OCI-M2 (cell line): ENCODE measurements around the gene EIF5.

Experiments
- DNase-seq: peaks from one replicate; lab custom pipeline; 2025; ENCODE audit not compliant: unreplicated experiment; lab: John Stamatoyannopoulos, UW

EIF5 gene

DNA sequence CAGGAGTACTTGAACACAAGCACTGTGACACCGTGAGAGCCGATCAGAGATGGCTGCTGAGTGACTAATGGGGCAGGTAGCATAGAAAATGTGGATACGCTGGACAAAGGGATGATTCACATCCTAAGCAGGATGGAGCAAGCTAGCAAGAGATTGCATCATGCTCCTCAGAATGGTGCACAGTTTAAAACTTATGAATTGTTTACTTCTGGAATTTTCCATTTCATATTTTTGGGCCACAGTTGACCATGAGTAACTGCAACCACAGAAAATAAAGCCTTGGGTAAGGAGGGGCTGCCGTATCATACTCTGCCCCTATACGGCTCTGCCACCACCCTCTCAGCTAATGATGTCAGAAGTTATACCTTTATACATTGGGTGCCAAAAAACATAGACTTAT, 27.8 kb downstream of the EIF5 start:
- no peak for DNase-seq

DNA sequence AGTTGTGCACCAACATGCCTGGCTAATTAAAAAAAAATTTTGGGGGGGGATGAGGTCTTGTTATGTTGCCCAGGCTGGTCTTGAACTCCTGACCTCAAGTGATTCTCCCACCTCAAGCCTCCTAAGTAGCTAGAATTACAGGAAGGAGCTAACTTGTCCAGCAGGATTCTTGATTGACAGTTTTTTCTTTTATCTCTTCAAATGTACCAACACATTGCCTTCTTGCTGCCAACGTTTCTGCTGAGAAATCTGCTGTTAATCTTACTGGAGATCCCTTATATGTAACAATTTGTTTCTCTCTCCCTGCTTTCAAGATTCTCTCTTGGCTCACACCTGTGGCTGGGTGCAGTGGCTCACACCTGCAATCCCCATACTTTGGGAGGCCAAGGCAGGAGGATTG, 28.7 kb downstream of the EIF5 start:
- no peak for DNase-seq

DNA sequence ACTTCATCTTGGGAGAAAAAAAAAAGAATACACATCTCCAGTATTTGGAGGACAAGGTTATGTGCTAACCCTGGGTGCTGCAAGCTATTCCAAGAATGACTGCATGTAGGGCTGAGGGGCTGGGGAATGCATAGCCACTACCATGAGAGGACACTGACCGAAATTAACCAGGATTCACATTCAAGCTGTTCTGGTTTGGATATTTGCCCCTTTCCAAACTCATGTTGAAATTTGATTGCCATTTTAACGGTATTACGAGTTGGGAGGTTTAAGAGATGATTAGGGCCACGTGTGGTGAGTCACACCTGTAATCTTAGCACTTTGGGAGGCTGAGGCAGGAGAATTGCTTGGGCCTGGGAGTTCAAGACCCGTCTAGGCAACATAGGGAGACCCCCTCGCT, 32.7 kb downstream of the EIF5 start:
- no peak for DNase-seq

DNA sequence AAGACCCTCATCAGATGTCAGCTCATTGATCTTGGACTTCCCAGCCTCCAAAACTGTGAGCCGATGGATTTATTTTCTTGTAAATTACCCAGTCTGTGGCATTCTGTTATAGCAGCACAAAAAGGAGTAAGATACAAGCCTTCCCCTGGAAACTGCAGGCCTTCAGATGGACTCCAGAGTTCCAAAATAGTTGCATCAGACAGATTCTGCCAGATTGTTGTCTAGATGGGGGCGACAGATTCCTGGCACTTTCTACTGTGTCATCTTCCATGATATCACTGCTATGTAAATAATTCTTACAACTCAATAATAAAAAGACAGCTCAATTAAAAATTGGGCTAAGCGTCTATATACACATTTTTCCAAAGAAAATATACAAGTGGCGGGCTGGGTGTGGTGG, 34.0 kb downstream of the EIF5 start:
- no peak for DNase-seq

GRCh38 chr14:103370087-103370486, 36.0 kb downstream of the EIF5 start:
- no peak for DNase-seq

DNA sequence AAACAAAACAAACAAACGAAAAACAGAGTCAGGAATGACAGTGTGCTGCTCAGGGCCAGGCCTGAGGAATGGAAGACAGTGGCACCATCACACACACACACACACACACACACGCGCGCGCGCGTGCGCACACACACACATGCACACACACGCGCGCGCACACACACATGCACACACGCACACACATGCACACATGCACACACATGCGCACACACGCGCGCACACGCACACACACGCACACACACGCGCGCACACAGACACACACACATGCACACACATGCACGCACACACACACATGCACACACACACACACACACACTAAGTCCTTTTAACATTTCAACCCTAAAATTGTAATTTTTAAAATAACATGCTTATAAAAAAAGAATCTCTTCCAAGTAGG, 38.0 kb downstream of the EIF5 start:
- DNase-seq, result no peak

GRCh38 chr14:103372552-103373304, 38.7 kb downstream of the EIF5 start:
- no peak for DNase-seq

DNA sequence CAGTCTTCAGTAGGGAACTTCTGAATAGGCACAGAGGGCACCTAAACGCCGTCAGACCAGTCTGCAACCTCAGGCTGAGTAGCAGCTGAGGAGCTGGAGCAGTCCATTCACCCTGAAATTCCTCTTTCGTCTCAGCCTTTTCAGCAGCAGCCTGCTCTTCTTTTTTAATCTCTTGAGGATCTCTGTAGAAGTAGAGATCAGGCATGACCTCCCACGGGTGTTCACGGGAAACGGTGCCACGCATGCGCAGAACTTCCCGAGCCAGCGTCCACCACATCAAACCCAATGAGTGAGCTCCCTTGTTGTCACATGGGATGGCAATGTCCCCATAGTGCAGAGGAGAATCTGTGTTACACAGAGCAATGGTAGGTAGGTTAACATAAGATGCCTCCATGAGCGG, 40.1 kb downstream of the EIF5 start:
- DNase-seq, result no peak

- no peak for DNase-seq
Measured at GRCh38 chr14:103377522-103378037, 43.5 kb downstream of the EIF5 start.

GRCh38 chr14:103378038-103378854, 44.2 kb downstream of the EIF5 start:
- DNase-seq, result peak; percentile 89

GRCh38 chr14:103380719-103381377, 46.8 kb downstream of the EIF5 start:
- no peak for DNase-seq

DNA sequence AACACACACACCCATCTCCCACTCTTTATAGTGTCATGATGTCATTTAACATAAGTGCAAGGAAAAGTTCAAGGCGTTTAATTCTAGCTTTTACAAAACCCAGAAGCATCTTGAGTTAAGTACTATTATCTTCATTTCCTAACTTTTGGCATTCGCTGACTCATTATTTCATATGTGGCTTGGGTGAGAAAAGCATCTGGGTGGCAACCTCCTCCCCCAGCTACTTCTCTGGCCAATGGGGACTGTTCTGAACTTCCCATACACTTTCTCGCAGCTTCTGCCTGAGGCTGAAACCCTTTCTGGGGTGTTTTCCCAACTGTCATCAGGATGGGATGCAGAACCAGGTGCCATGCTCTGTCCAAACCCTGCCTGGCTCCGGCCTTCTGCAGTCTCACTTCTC, 48.3 kb downstream of the EIF5 start:
- no peak for DNase-seq

DNA sequence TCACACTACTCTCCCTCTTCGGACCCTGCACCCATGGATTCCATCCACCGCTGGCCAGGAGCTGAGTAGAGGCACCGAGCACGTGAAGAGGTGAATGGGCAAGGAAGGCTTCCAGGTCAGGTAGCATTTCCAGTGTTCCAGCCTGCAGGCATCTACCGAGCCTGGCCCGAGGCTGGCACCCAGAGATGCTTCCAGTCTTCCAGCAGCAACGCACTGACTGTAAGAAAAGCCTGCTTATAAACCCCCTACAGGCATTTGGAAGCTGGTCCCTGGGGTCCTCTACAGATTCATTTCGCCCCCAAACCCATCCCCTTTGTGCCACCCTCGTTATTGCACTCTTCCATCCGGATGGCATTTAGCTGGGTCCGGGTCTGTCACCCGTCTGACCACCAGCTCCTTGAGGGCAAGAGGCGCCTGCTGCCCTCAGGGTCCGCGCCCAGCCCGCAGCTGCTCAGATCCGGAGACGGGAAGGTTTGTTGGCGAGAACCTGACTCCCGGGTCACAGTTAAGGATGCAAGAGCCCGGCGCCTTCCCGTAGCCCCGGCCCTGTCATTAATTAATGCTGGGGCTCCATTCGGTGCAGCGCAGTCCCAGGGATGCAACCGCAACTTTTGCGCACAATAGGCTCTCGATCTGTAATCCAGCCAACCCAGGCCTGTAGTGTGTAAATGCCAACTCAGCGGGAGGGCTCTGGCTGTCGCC, 50.6 kb downstream of the EIF5 start:
- no peak for DNase-seq

- peak; percentile 88 for DNase-seq
Measured at GRCh38 chr14:103385152-103385928, 51.3 kb downstream of the EIF5 start, which contains the start of gene MARK3. Gene MARK3, plus strand, starts transcription at chr14:103385415. Its CDS starts 615 bp downstream, at chr14:103386030.

GRCh38 chr14:103385929-103386712, 52.1 kb downstream of the EIF5 start:
- DNase-seq, result no peak

DNA sequence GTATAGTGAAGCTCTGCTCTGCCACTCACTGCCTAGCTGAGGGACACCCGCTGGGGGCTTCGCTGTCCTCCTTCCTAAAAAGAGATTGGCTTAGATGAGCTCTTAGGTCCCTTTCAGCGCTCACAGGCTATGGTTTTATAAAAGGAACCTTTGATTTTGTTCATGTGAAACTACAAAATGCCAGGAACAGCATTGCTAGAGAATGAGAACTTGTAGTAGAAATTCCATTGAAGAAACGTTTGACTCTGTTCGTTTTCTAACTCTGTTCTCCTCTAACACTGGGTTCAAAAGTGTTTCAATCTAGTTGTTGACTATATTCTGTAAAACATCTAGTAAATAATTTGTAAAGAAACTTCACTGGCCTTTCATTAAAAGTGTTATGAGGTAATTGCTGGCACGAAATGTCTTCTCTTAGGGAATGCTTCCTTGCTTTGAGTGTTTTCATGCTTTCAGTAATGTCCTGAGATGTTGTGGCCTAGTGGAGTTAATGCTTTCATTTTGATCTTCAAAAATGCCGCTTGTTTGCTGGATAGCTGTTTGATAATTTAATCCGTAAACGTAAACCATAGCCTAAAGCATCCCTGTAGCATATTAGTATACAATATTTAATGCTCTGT, 52.8 kb downstream of the EIF5 start:
- no peak for DNase-seq

- no peak for DNase-seq
Measured at GRCh38 chr14:103388664-103389063, 54.6 kb downstream of the EIF5 start.

DNA sequence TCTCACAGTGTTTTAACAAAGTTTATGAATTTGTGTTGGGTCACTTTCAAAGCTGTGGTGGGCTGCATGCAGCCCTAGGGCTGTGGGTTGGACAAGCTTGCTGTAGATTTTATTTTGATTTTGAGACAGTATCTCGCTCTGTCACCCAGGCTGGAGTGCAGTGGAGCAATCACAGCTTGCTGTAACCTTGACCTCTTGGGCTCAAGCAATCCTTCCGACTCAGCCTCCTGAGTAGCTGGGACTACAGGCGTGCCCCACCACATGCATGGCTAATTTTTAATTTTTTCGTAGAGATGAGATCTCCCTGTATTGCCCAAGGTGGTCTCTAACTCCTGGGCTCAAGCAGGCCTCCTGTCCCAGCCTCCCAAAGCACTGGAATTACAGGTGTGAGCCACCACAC, 56.6 kb downstream of the EIF5 start:
- DNase-seq, result no peak

GRCh38 chr14:103391048-103391447, 57.0 kb downstream of the EIF5 start:
- no peak for DNase-seq
